Loucy (cell line): ENCODE measurements around the gene TMPRSS2.

Experiments
- H2AFZ ChIP-seq: fragments of 200-600 bp; sonication (generic); 2 replicates; pipeline ENCODE4 v1.6.0; 2016; ENCODE audit warnings: antibody characterized with exemption, mild to moderate bottlenecking, low read length, moderate library complexity
- H3F3A ChIP-seq: fragments of 200-600 bp; 2 replicates; pipeline ENCODE4 v1.6.0; 2016; ENCODE audit warnings: antibody characterized with exemption, low read depth, mild to moderate bottlenecking
- H3K27me3 ChIP-seq: fragments of 200-600 bp; sonication (generic); 2 replicates; pipeline ENCODE4 v1.6.1; 2014; ENCODE audit warnings: low read length, mild to moderate bottlenecking; ENCODE audit not compliant: insufficient read depth, poor library complexity, severe bottlenecking
- H3K36me3 ChIP-seq: fragments of 200-600 bp; sonication (generic); 2 replicates; pipeline ENCODE4 v1.6.1; 2016; ENCODE audit warnings: low read length; ENCODE audit not compliant: insufficient read depth
- H3K4me1 ChIP-seq: fragments of 200-600 bp; sonication (generic); 2 replicates; pipeline ENCODE4 v1.5.1; 2014; ENCODE audit warnings: low read length, mild to moderate bottlenecking; ENCODE audit not compliant: insufficient read depth, poor library complexity, severe bottlenecking
- H3K4me2 ChIP-seq: fragments of 200-600 bp; sonication (generic); 2 replicates; pipeline ENCODE4 v1.6.0; 2014; ENCODE audit warnings: antibody characterized with exemption, low read length, low read depth, mild to moderate bottlenecking; ENCODE audit not compliant: poor library complexity, severe bottlenecking
- H3K4me3 ChIP-seq: fragments of 200-600 bp; sonication (generic); 2 replicates; pipeline ENCODE4 v1.5.1; 2014; ENCODE audit warnings: low read length, mild to moderate bottlenecking, mixed read lengths; ENCODE audit not compliant: poor library complexity, severe bottlenecking
- H3K79me2 ChIP-seq: fragments of 200-600 bp; sonication (generic); 2 replicates; pipeline ENCODE4 v1.6.1; 2014; ENCODE audit warnings: low read length; ENCODE audit not compliant: insufficient read depth
- H3K9ac ChIP-seq: fragments of 200-600 bp; sonication (generic); 2 replicates; pipeline ENCODE4 v1.6.0; 2014; ENCODE audit warnings: mild to moderate bottlenecking, low read depth, low read length, moderate library complexity; ENCODE audit not compliant: poor library complexity, severe bottlenecking
- H3K9me2 ChIP-seq: fragments of 200-600 bp; sonication (generic); replicated peaks from 2 replicates; pipeline ENCODE4 v1.6.1; 2016; ENCODE audit warnings: low read depth, low read length, mixed read lengths
- H3K9me3 ChIP-seq: fragments of 200-600 bp; sonication (generic); 2 replicates; pipeline ENCODE4 v1.6.1; 2014; ENCODE audit warnings: mild to moderate bottlenecking, antibody characterized with exemption, low read length, low read depth; ENCODE audit not compliant: insufficient read depth
- H4K20me1 ChIP-seq: fragments of 200-600 bp; sonication (generic); 2 replicates; pipeline ENCODE4 v1.6.0; 2014; ENCODE audit warnings: antibody characterized with exemption, low read length, mild to moderate bottlenecking; ENCODE audit not compliant: insufficient read depth, poor library complexity, severe bottlenecking
- CTCF ChIP-seq: fragments of 200-600 bp; sonication (generic); conservative IDR thresholded peaks from 2 replicates; pipeline ENCODE4 v1.5.1; 2014; ENCODE audit warnings: mild to moderate bottlenecking, antibody characterized with exemption, low read length
- EZH2phosphoT487 ChIP-seq: fragments of 200-600 bp; IDR thresholded peaks from 2 replicates; pipeline ENCODE4 v1.6.1; 2018; ENCODE audit warnings: antibody characterized with exemption, mild to moderate bottlenecking, moderate library complexity, borderline replicate concordance

TMPRSS2 gene

GRCh38 chr21:41489329-41489728, 18.6 kb downstream of the TMPRSS2 start:
- Histone ChIP-seq H3K4me3 (no peak overlapping the region), H3K9me3 (no peaks in the 10 kb centered on the region)

GRCh38 chr21:41488080-41488479, 19.9 kb downstream of the TMPRSS2 start:
- Histone ChIP-seq H3K4me1 (no peaks in the 10 kb centered on the region), H3K9me2 (no peaks in the 10 kb centered on the region), H3K4me2 (no peak overlapping the region), H3K9ac (no peak overlapping the region), H3F3A (no peaks in the 10 kb centered on the region), H4K20me1 (no peaks in the 10 kb centered on the region), H2AFZ (no peak overlapping the region), H3K36me3 (no peaks in the 10 kb centered on the region), H3K4me3 (no peak overlapping the region), H3K27me3 (no peaks in the 10 kb centered on the region), H3K9me3 (no peaks in the 10 kb centered on the region), H3K79me2 (no peaks in the 10 kb centered on the region)
- TF ChIP-seq EZH2phosphoT487 (no peak), CTCF (no peak)

More at GRCh38 chr21:41489329-41489728, 18.6 kb downstream of the TMPRSS2 start:
- no peaks in the 10 kb centered on the region for H3K4me1 ChIP-seq
- H3K9ac ChIP-seq = no peak overlapping the region
- TF ChIP-seq EZH2phosphoT487 = no peak
- TF ChIP-seq CTCF = no peak
- H3K9me2 ChIP-seq = no peaks in the 10 kb centered on the region
- H2AFZ ChIP-seq = no peak overlapping the region
- H3K27me3 ChIP-seq = no peaks in the 10 kb centered on the region
- H3K79me2 ChIP-seq = no peaks in the 10 kb centered on the region
- no peaks in the 10 kb centered on the region for H4K20me1 ChIP-seq
- H3F3A ChIP-seq = no peaks in the 10 kb centered on the region
- no peaks in the 10 kb centered on the region for H3K36me3 ChIP-seq
- H3K4me2 ChIP-seq = no peak overlapping the region

- Histone ChIP-seq H3K9me3 (no peaks in the 10 kb centered on the region), H3K4me2 (no peak overlapping the region)
These were observed 20.9 kb downstream of the TMPRSS2 start for GRCh38 chr21:41487082-41487481.

More at GRCh38 chr21:41487082-41487481, 20.9 kb downstream of the TMPRSS2 start:
- Histone ChIP-seq H2AFZ (no peak overlapping the region), H3K9me2 (no peaks in the 10 kb centered on the region), H4K20me1 (no peaks in the 10 kb centered on the region), H3K4me3 (no peak overlapping the region), H3F3A (no peaks in the 10 kb centered on the region), H3K9ac (no peak overlapping the region), H3K27me3 (no peaks in the 10 kb centered on the region), H3K36me3 (no peaks in the 10 kb centered on the region), H3K79me2 (no peaks in the 10 kb centered on the region), H3K4me1 (no peaks in the 10 kb centered on the region)
- no peak for TF ChIP-seq EZH2phosphoT487
- no peak for TF ChIP-seq CTCF
